GM23338 (cell line): ENCODE data around the gene F3. TPM values are rescaled to one million over a fixed set of nuclear protein-coding genes. Genes with fewer than 3 reads are reported as not detected.
A peak's percentile ranks its signal among the peaks of the same experiment; 100 is the strongest.

Experiments used
- ATAC-seq: fragments of 200-7000 bp; cut with Tn5 transposase; 3 replicates; pipeline ENCODE4 v1.9.1; 2020
- DNase-seq: peaks from one replicate; pipeline ENCODE4 v3.0.0-alpha.2; 2015; ENCODE audit warnings: low spot score
- H2AFZ ChIP-seq: fragments of 200-600 bp; sonication (generic); 2 replicates; pipeline ENCODE4 v1.8.0; 2016; ENCODE audit warnings: antibody characterized with exemption, mild to moderate bottlenecking, moderate library complexity
- H3F3A ChIP-seq: fragments of 200-600 bp; sonication (generic); replicated peaks from 2 replicates; pipeline ENCODE4 v1.8.0; 2017; ENCODE audit warnings: antibody characterized with exemption, mixed run types, low read depth
- H3K27ac ChIP-seq: fragments of 200-600 bp; sonication (generic); 2 replicates; pipeline ENCODE4 v1.6.1; 2016; ENCODE audit warnings: low read depth
- H3K27me3 ChIP-seq: fragments of 200-600 bp; sonication (generic); 2 replicates; pipeline ENCODE4 v1.8.0; 2016; ENCODE audit warnings: mild to moderate bottlenecking, mixed run types, moderate library complexity; ENCODE audit not compliant: insufficient read depth
- H3K36me3 ChIP-seq: fragments of 200-600 bp; sonication (generic); 2 replicates; pipeline ENCODE4 v1.8.0; 2016; ENCODE audit warnings: mild to moderate bottlenecking; ENCODE audit not compliant: insufficient read depth
- H3K4me1 ChIP-seq: fragments of 200-600 bp; sonication (generic); 2 replicates; pipeline ENCODE4 v1.8.0; 2016; ENCODE audit warnings: mild to moderate bottlenecking, moderate library complexity; ENCODE audit not compliant: insufficient read depth
- H3K4me2 ChIP-seq: fragments of 200-600 bp; sonication (generic); 2 replicates; pipeline ENCODE4 v1.7.1; 2017; ENCODE audit warnings: mixed run types
- H3K4me3 ChIP-seq: fragments of 200-600 bp; sonication (generic); 2 replicates; pipeline ENCODE4 v1.6.1; 2016; ENCODE audit warnings: mixed run types
- H3K79me2 ChIP-seq: fragments of 200-600 bp; sonication (generic); replicated peaks from 2 replicates; pipeline ENCODE4 v1.8.0; 2017; ENCODE audit warnings: mild to moderate bottlenecking; ENCODE audit not compliant: insufficient read depth
- H3K9me2 ChIP-seq: fragments of 200-600 bp; sonication (generic); 2 replicates; pipeline ENCODE4 v1.8.0; 2017; ENCODE audit not compliant: insufficient read depth
- H4K20me1 ChIP-seq: fragments of 200-600 bp; sonication (generic); replicated peaks from 2 replicates; pipeline ENCODE4 v1.8.0; 2017; ENCODE audit warnings: mild to moderate bottlenecking; ENCODE audit not compliant: insufficient read depth
- H3K27ac Mint-ChIP-seq: 2 replicates; pipeline ENCODE4 v1.8.0; 2020; ENCODE audit warnings: inconsistent platforms, mild to moderate bottlenecking, moderate library complexity, mixed read lengths
- H3K27me3 Mint-ChIP-seq: 3 replicates; pipeline ENCODE4 v1.8.0; 2022; ENCODE audit warnings: low read depth, mild to moderate bottlenecking, moderate library complexity, mixed read lengths, inconsistent platforms; ENCODE audit not compliant: insufficient read depth, poor library complexity
- H3K36me3 Mint-ChIP-seq: 3 replicates; pipeline ENCODE4 v1.8.0; 2021; ENCODE audit warnings: low read depth, mild to moderate bottlenecking, inconsistent platforms, moderate library complexity, mixed read lengths
- H3K4me1 Mint-ChIP-seq: 3 replicates; pipeline ENCODE4 v1.8.0; 2020; ENCODE audit warnings: mild to moderate bottlenecking, inconsistent platforms, mixed read lengths
- H3K4me3 Mint-ChIP-seq: 3 replicates; pipeline ENCODE4 v1.8.0; 2021; ENCODE audit warnings: moderate library complexity, mild to moderate bottlenecking, inconsistent platforms, mixed read lengths
- H3K9me3 Mint-ChIP-seq: 3 replicates; pipeline ENCODE4 v1.8.0; 2020; ENCODE audit warnings: moderate library complexity, mild to moderate bottlenecking, inconsistent platforms, mixed read lengths
- CTCF ChIP-seq, 2 experiments: fragments of 200-600 bp in 1 of 2; sonication (generic) in 1 of 2; conservative IDR thresholded peaks; 2 replicates each; pipeline versions ENCODE4 v1.5.1 to v1.6.1; 2016 to 2017; ENCODE audit warnings: antibody characterized with exemption in 2 of 2, low read depth in 2 of 2, mild to moderate bottlenecking in 2 of 2, moderate library complexity in 1 of 2
- EZH2 ChIP-seq: fragments of 200-600 bp; sonication (generic); IDR thresholded peaks from one replicate; pipeline ENCODE4 v1.8.0; 2017; ENCODE audit warnings: antibody characterized with exemption, mild to moderate bottlenecking, low read depth; ENCODE audit not compliant: unreplicated experiment
- JUNB ChIP-seq: IDR thresholded peaks from one replicate; pipeline ENCODE4 v1.6.1; 2016; ENCODE audit warnings: antibody characterized with exemption; ENCODE audit not compliant: unreplicated experiment
- NANOG ChIP-seq: IDR thresholded peaks from 2 replicates; pipeline ENCODE4 v1.6.1; 2016; ENCODE audit warnings: antibody characterized with exemption, borderline replicate concordance
- POLR2AphosphoS5 ChIP-seq: IDR thresholded peaks from 2 replicates; pipeline ENCODE4 v1.6.1; 2016; ENCODE audit warnings: antibody characterized with exemption, low read depth
- STAT1 ChIP-seq: IDR thresholded peaks from one replicate; pipeline ENCODE4 v1.6.1; 2016; ENCODE audit warnings: antibody characterized with exemption; ENCODE audit not compliant: unreplicated experiment
- ZNF114 ChIP-seq: fragments of 250-450 bp; sonication (Bioruptor Pico); IDR thresholded peaks from 2 replicates; pipeline ENCODE4 v1.5.0; 2020; ENCODE audit warnings: mild to moderate bottlenecking, moderate library complexity
- long read RNA-seq: library from polyadenylated mRNA; unstranded; transcript quantifications from one replicate; pipeline ENCODE4 v2.0.0, GENCODE V29; 2020; ENCODE audit not compliant: unreplicated experiment
- polyA plus RNA-seq: library from polyadenylated mRNA; unstranded; fragments of >200 nt; fragmentation: Nextera tagmentation; extraction: Ambion mirVana; gene quantifications from 2 replicates; pipeline ENCODE4 v1.2.1, GENCODE V29; 2016
- total RNA-seq: library from RNA; depleted of rRNA; stranded (reverse); fragments of >200 nt; shearing (Covaris generic); gene quantifications from 2 replicates; pipeline ENCODE4 v1.2.3, GENCODE V29; 2014; rRNA removed
- TF ChIP-seq, protein P1 (sequence below): IDR thresholded peaks from 2 replicates; pipeline ENCODE4 v1.6.1; 2016; ENCODE audit warnings: antibody characterized with exemption
- TF ChIP-seq, protein P2 (sequence below): fragments of 250-450 bp; sonication (Bioruptor Pico); IDR thresholded peaks from 2 replicates; pipeline ENCODE4 v1.5.0; 2020; ENCODE audit warnings: mild to moderate bottlenecking, moderate library complexity

F3 gene
- total RNA-seq: 5.1 and 9.7 TPM in 2 replicates
- polyA plus RNA-seq: 6.9 and 7.8 TPM in 2 replicates
- long read RNA-seq, partial matches to known transcripts: 0 of 1 reads
- long read RNA-seq, other reads (novel, unspliced or antisense): 1 of 1 reads

GRCh38 chr1:94541246-94542087, at the start of gene F3:
Gene F3 (minus strand): TSS chr1:94541759. CDS start chr1:94541636, 123 bp downstream.
- no peaks in the 10 kb centered on the region for H3K9me2 ChIP-seq
- H4K20me1 ChIP-seq: no peaks in the 10 kb centered on the region
- H3K27me3 ChIP-seq: peaks cover 36% of the 10 kb centered on the region
- no peaks in the 10 kb centered on the region for H3K36me3 ChIP-seq
- H2AFZ ChIP-seq: peak within 1 kb of the TSS; percentile 97
- peaks cover 39% of the 10 kb centered on the region for H3K79me2 ChIP-seq
- no peak within 1 kb of the TSS for H3K27ac ChIP-seq
- peaks cover 39% of the 10 kb centered on the region for H3K4me1 Mint-ChIP-seq
- peak within 1 kb of the TSS; percentile 91 for H3K4me3 ChIP-seq
- H3K27me3 Mint-ChIP-seq: peaks cover 21% of the 10 kb centered on the region
- ATAC-seq: peak; percentile 87
- TF ChIP-seq STAT1: no peak
- TF ChIP-seq POLR2AphosphoS5: peak; percentile 90
- H3K27ac Mint-ChIP-seq: peak within 1 kb of the TSS; percentile 72; the same call in 1 of the 2 replicates
- H3K9me3 Mint-ChIP-seq: no peaks in the 10 kb centered on the region
- H3K36me3 Mint-ChIP-seq: peaks cover 5% of the 10 kb centered on the region; the same call in 1 of the 3 replicates
- DNase-seq: peak; percentile 89
- peaks cover 42% of the 10 kb centered on the region for H3K4me1 ChIP-seq
- H3K4me3 Mint-ChIP-seq: peak within 1 kb of the TSS; percentile 83
- peaks cover 8% of the 10 kb centered on the region; the same call in 1 of the 2 replicates for H3F3A ChIP-seq
- peak within 1 kb of the TSS; percentile 99 for H3K4me2 ChIP-seq

GRCh38 chr1:94590203-94591137, 48.9 kb upstream of the F3 start:
- H3K4me3 Mint-ChIP-seq: no peak overlapping the region
- no peaks in the 10 kb centered on the region for H3K9me2 ChIP-seq
- H3K27ac Mint-ChIP-seq: no peak overlapping the region
- no peaks in the 10 kb centered on the region for H3K36me3 Mint-ChIP-seq
- no peak overlapping the region for H3K27ac ChIP-seq
- H3K4me1 ChIP-seq: no peaks in the 10 kb centered on the region
- H3K36me3 ChIP-seq: no peaks in the 10 kb centered on the region
- H3K9me3 Mint-ChIP-seq: no peaks in the 10 kb centered on the region
- H3F3A ChIP-seq: no peaks in the 10 kb centered on the region
- H3K79me2 ChIP-seq: no peaks in the 10 kb centered on the region
- H3K4me3 ChIP-seq: no peak overlapping the region
- H2AFZ ChIP-seq: no peak overlapping the region
- H4K20me1 ChIP-seq: no peaks in the 10 kb centered on the region
- peaks cover 7% of the 10 kb centered on the region for H3K27me3 Mint-ChIP-seq
- H3K4me2 ChIP-seq: no peak overlapping the region
- no peak for DNase-seq
- no peak for ATAC-seq
- no peaks in the 10 kb centered on the region for H3K27me3 ChIP-seq
- peaks cover 6% of the 10 kb centered on the region for H3K4me1 Mint-ChIP-seq
- TF ChIP-seq JUNB: no peak
- no peak for TF ChIP-seq CTCF (conservative IDR thresholded peaks at IDR 0.05; ENCODE audit: low read depth in 2 of 2)
- TF ChIP-seq, protein P1, sequence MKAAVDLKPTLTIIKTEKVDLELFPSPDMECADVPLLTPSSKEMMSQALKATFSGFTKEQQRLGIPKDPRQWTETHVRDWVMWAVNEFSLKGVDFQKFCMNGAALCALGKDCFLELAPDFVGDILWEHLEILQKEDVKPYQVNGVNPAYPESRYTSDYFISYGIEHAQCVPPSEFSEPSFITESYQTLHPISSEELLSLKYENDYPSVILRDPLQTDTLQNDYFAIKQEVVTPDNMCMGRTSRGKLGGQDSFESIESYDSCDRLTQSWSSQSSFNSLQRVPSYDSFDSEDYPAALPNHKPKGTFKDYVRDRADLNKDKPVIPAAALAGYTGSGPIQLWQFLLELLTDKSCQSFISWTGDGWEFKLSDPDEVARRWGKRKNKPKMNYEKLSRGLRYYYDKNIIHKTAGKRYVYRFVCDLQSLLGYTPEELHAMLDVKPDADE: no peak
- TF ChIP-seq NANOG: no peak
- no peak for TF ChIP-seq ZNF114
- TF ChIP-seq STAT1: no peak
- no peak for TF ChIP-seq EZH2
- TF ChIP-seq, protein P2, sequence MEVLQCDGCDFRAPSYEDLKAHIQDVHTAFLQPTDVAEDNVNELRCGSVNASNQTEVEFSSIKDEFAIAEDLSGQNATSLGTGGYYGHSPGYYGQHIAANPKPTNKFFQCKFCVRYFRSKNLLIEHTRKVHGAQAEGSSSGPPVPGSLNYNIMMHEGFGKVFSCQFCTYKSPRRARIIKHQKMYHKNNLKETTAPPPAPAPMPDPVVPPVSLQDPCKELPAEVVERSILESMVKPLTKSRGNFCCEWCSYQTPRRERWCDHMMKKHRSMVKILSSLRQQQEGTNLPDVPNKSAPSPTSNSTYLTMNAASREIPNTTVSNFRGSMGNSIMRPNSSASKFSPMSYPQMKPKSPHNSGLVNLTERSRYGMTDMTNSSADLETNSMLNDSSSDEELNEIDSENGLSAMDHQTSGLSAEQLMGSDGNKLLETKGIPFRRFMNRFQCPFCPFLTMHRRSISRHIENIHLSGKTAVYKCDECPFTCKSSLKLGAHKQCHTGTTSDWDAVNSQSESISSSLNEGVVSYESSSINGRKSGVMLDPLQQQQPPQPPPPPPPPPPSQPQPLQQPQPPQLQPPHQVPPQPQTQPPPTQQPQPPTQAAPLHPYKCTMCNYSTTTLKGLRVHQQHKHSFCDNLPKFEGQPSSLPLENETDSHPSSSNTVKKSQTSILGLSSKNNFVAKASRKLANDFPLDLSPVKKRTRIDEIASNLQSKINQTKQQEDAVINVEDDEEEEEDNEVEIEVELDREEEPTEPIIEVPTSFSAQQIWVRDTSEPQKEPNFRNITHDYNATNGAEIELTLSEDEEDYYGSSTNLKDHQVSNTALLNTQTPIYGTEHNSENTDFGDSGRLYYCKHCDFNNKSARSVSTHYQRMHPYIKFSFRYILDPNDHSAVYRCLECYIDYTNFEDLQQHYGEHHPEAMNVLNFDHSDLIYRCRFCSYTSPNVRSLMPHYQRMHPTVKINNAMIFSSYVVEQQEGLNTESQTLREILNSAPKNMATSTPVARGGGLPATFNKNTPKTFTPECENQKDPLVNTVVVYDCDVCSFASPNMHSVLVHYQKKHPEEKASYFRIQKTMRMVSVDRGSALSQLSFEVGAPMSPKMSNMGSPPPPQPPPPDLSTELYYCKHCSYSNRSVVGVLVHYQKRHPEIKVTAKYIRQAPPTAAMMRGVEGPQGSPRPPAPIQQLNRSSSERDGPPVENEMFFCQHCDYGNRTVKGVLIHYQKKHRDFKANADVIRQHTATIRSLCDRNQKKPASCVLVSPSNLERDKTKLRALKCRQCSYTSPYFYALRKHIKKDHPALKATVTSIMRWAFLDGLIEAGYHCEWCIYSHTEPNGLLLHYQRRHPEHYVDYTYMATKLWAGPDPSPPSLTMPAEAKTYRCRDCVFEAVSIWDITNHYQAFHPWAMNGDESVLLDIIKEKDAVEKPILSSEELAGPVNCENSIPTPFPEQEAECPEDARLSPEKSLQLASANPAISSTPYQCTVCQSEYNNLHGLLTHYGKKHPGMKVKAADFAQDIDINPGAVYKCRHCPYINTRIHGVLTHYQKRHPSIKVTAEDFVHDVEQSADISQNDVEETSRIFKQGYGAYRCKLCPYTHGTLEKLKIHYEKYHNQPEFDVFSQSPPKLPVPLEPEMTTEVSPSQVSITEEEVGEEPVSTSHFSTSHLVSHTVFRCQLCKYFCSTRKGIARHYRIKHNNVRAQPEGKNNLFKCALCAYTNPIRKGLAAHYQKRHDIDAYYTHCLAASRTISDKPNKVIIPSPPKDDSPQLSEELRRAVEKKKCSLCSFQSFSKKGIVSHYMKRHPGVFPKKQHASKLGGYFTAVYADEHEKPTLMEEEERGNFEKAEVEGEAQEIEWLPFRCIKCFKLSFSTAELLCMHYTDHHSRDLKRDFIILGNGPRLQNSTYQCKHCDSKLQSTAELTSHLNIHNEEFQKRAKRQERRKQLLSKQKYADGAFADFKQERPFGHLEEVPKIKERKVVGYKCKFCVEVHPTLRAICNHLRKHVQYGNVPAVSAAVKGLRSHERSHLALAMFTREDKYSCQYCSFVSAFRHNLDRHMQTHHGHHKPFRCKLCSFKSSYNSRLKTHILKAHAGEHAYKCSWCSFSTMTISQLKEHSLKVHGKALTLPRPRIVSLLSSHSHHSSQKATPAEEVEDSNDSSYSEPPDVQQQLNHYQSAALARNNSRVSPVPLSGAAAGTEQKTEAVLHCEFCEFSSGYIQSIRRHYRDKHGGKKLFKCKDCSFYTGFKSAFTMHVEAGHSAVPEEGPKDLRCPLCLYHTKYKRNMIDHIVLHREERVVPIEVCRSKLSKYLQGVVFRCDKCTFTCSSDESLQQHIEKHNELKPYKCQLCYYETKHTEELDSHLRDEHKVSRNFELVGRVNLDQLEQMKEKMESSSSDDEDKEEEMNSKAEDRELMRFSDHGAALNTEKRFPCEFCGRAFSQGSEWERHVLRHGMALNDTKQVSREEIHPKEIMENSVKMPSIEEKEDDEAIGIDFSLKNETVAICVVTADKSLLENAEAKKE (CRISPR knock-in tag): no peak
